NCI-H1417 treated with DMSO at 0.1 percent for 48 hours (cell line): ENCODE results near the gene KIF23.

Experiments
- DNase-seq: peaks from one replicate; lab custom pipeline; 2025; lab: John Stamatoyannopoulos, UW

KIF23 gene

GRCh38 chr15:69493406-69493805 lies 79.3 kb downstream of the KIF23 start:
- DNase-seq = no peak

GRCh38 chr15:69496001-69496400 lies 81.9 kb downstream of the KIF23 start:
- DNase-seq = no peak

- no peak for DNase-seq
Observed at GRCh38 chr15:69497076-69497475, 82.9 kb downstream of the KIF23 start.

GRCh38 chr15:69497667-69498066 lies 83.5 kb downstream of the KIF23 start:
- no peak for DNase-seq
